Activated naive CD8-positive, alpha-beta T cell treated with anti-CD3 and anti-CD28 coated beads, Interleukin-2, amount 50 U/mL, for 24 hours (primary cell): ENCODE data around the gene TBC1D3B.
"Not testable (repeated sequence)": the region's sequence is repeated elsewhere in the genome, so short reads cannot be mapped to it uniquely, and the experiment has no call there.

Experiments used
- ATAC-seq: fragments of 150-1000 bp; cut with Tn5 transposase; one replicate; pipeline ENCODE4 v1.10.0; 2021
- DNase-seq: peaks from one replicate; pipeline ENCODE4 v3.0.0; 2021
- H3K27ac Mint-ChIP-seq: one replicate; pipeline ENCODE4 v1.8.0; 2021; ENCODE audit warnings: mild to moderate bottlenecking, mixed read lengths
- H3K27me3 Mint-ChIP-seq: one replicate; pipeline ENCODE4 v1.8.0; 2021; ENCODE audit warnings: mixed read lengths
- H3K36me3 Mint-ChIP-seq: one replicate; pipeline ENCODE4 v1.8.0; 2021; ENCODE audit warnings: low read depth, mixed read lengths
- H3K4me1 Mint-ChIP-seq: one replicate; pipeline ENCODE4 v1.8.0; 2021; ENCODE audit warnings: mixed read lengths
- H3K4me3 Mint-ChIP-seq: one replicate; pipeline ENCODE4 v1.8.0; 2021; ENCODE audit warnings: mild to moderate bottlenecking, moderate library complexity, mixed read lengths
- H3K9me3 Mint-ChIP-seq: one replicate; pipeline ENCODE4 v1.8.0; 2021; ENCODE audit warnings: mixed read lengths

TBC1D3B gene

GRCh38 chr17:36176536-36176935, at the start of gene TBC1D3B:
TBC1D3B (minus strand) TSS chr17:36176636; CDS start chr17:36175050, 1,586 bp downstream.
- DNase-seq, H3K9me3 Mint-ChIP-seq, H3K27me3 Mint-ChIP-seq, ATAC-seq, H3K4me3 Mint-ChIP-seq, H3K27ac Mint-ChIP-seq, H3K36me3 Mint-ChIP-seq, H3K4me1 Mint-ChIP-seq: not testable (repeated sequence)

- H3K4me1 Mint-ChIP-seq, DNase-seq, H3K36me3 Mint-ChIP-seq, ATAC-seq, H3K4me3 Mint-ChIP-seq, H3K9me3 Mint-ChIP-seq, H3K27me3 Mint-ChIP-seq, H3K27ac Mint-ChIP-seq: not testable (repeated sequence)
Measured at GRCh38 chr17:36222967-36223366, 46.5 kb upstream of the TBC1D3B start.

GRCh38 chr17:36221581-36222100, 45.2 kb upstream of the TBC1D3B start:
- not testable (repeated sequence) for ATAC-seq, H3K4me3 Mint-ChIP-seq, H3K9me3 Mint-ChIP-seq, DNase-seq, H3K36me3 Mint-ChIP-seq, H3K27ac Mint-ChIP-seq, H3K27me3 Mint-ChIP-seq, H3K4me1 Mint-ChIP-seq

- H3K4me1 Mint-ChIP-seq, ATAC-seq, H3K27me3 Mint-ChIP-seq, DNase-seq, H3K9me3 Mint-ChIP-seq, H3K4me3 Mint-ChIP-seq, H3K27ac Mint-ChIP-seq, H3K36me3 Mint-ChIP-seq: not testable (repeated sequence)
Measured at GRCh38 chr17:36220737-36221580, 44.5 kb upstream of the TBC1D3B start.

GRCh38 chr17:36219556-36219955, 43.1 kb upstream of the TBC1D3B start:
- H3K27me3 Mint-ChIP-seq, H3K36me3 Mint-ChIP-seq, H3K9me3 Mint-ChIP-seq, DNase-seq, H3K4me3 Mint-ChIP-seq, H3K27ac Mint-ChIP-seq, H3K4me1 Mint-ChIP-seq, ATAC-seq: not testable (repeated sequence)

GRCh38 chr17:36215406-36216308, 39.2 kb upstream of the TBC1D3B start:
- not testable (repeated sequence) for ATAC-seq, DNase-seq

GRCh38 chr17:36214918-36215317, 38.5 kb upstream of the TBC1D3B start:
- H3K9me3 Mint-ChIP-seq: peaks cover 5% of the 10 kb centered on the region
- no peak overlapping the region for H3K27ac Mint-ChIP-seq
- peaks cover 18% of the 10 kb centered on the region for H3K27me3 Mint-ChIP-seq
- H3K36me3 Mint-ChIP-seq: peaks cover 7% of the 10 kb centered on the region
- H3K4me1 Mint-ChIP-seq: peaks cover 26% of the 10 kb centered on the region
- H3K4me3 Mint-ChIP-seq: no peak overlapping the region
- no peak for ATAC-seq
- DNase-seq: no peak

More at GRCh38 chr17:36215406-36216308, 39.2 kb upstream of the TBC1D3B start:
- Mint-ChIP-seq H3K4me1 (peaks cover 19% of the 10 kb centered on the region), H3K27me3 (peaks cover 16% of the 10 kb centered on the region)
- not testable (repeated sequence) for H3K27ac Mint-ChIP-seq, H3K4me3 Mint-ChIP-seq, H3K36me3 Mint-ChIP-seq, H3K9me3 Mint-ChIP-seq

- H3K4me3 Mint-ChIP-seq: no peak overlapping the region
- H3K27ac Mint-ChIP-seq: no peak overlapping the region
- peaks cover 31% of the 10 kb centered on the region for H3K4me1 Mint-ChIP-seq
Measured at GRCh38 chr17:36213695-36214094, 37.3 kb upstream of the TBC1D3B start.

GRCh38 chr17:36212966-36213365, 36.5 kb upstream of the TBC1D3B start:
- Mint-ChIP-seq H3K4me1 (peaks cover 31% of the 10 kb centered on the region), H3K36me3 (peaks cover 2% of the 10 kb centered on the region), H3K4me3 (peak overlapping the region; percentile 73), H3K27me3 (peaks cover 18% of the 10 kb centered on the region), H3K9me3 (peaks cover 4% of the 10 kb centered on the region), H3K27ac (peak overlapping the region; percentile 3)
- DNase-seq (no peak), ATAC-seq (no peak)

More at GRCh38 chr17:36213695-36214094, 37.3 kb upstream of the TBC1D3B start:
- DNase-seq: no peak
- Mint-ChIP-seq H3K9me3 (peaks cover 5% of the 10 kb centered on the region), H3K27me3 (peaks cover 18% of the 10 kb centered on the region), H3K36me3 (peaks cover 5% of the 10 kb centered on the region)
- no peak for ATAC-seq

GRCh38 chr17:36212272-36212605, 35.8 kb upstream of the TBC1D3B start:
- H3K4me1 Mint-ChIP-seq: peaks cover 34% of the 10 kb centered on the region
- H3K9me3 Mint-ChIP-seq: no peaks in the 10 kb centered on the region
- DNase-seq: no peak

GRCh38 chr17:36211484-36212271, 35.2 kb upstream of the TBC1D3B start:
- peak overlapping the region; percentile 73 for H3K4me3 Mint-ChIP-seq
- not testable (repeated sequence) for H3K9me3 Mint-ChIP-seq, DNase-seq, H3K36me3 Mint-ChIP-seq
- ATAC-seq: peak; percentile 6
- H3K27me3 Mint-ChIP-seq: peaks cover 23% of the 10 kb centered on the region
- H3K4me1 Mint-ChIP-seq: peaks cover 39% of the 10 kb centered on the region
- peak overlapping the region; percentile 47 for H3K27ac Mint-ChIP-seq

More at GRCh38 chr17:36212272-36212605, 35.8 kb upstream of the TBC1D3B start:
- no peak for ATAC-seq
- peaks cover 20% of the 10 kb centered on the region for H3K27me3 Mint-ChIP-seq
- no peak overlapping the region for H3K27ac Mint-ChIP-seq
- H3K4me3 Mint-ChIP-seq: peak overlapping the region; percentile 73
- H3K36me3 Mint-ChIP-seq: no peaks in the 10 kb centered on the region

- Mint-ChIP-seq H3K4me3 (peak within 1 kb of the TSS; percentile 73), H3K27ac (peak within 1 kb of the TSS; percentile 67), H3K27me3 (peaks cover 27% of the 10 kb centered on the region), H3K4me1 (peaks cover 50% of the 10 kb centered on the region)
- peak; percentile 67 for ATAC-seq
- H3K9me3 Mint-ChIP-seq, H3K36me3 Mint-ChIP-seq, DNase-seq: not testable (repeated sequence)
Measured at GRCh38 chr17:36210439-36211211, 34.2 kb upstream of the TBC1D3B start, which contains the start of gene CCL4L2. CCL4L2 (plus strand) TSS chr17:36211063.

- DNase-seq (no peak), ATAC-seq (no peak)
- no peaks in the 10 kb centered on the region for H3K9me3 Mint-ChIP-seq
- no peak overlapping the region for H3K27ac Mint-ChIP-seq
- H3K4me3 Mint-ChIP-seq: no peak overlapping the region
- no peaks in the 10 kb centered on the region for H3K36me3 Mint-ChIP-seq
- peaks cover 23% of the 10 kb centered on the region for H3K27me3 Mint-ChIP-seq
- peaks cover 50% of the 10 kb centered on the region for H3K4me1 Mint-ChIP-seq
Measured at GRCh38 chr17:36209575-36209974, 33.1 kb upstream of the TBC1D3B start.
